Measurements from ENCODE around the gene POLRMT.
"Not testable (repeated sequence)": the region's sequence is repeated elsewhere in the genome, so short reads cannot be mapped to it uniquely, and the experiment has no call there.

POLRMT gene

GRCh38 chr19:624433-625109 lies 8.8 kb downstream of the POLRMT start:
- DNase-seq, result no peak

DNA sequence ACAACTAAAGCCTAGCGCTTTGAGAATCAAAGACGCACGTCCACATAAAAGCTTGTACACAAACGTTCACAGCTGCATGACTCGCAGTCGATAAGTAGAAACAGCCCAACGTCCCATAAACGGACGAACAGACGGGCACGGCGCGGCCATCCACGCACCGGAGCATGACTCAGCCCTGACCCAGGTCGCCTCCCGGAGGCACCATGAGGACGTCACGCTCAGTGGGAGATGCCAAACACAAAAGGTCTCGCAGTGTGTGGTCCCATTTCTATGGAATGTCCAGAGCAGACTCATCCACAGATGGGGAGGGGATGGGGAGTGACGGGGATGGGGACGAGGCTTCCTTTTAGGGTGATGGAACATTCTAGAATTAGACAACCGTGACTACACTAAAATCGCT lies 9.4 kb downstream of the POLRMT start:
- no peak for DNase-seq

- DNase-seq, result no peak
Measured at GRCh38 chr19:623175-623916, 10.0 kb downstream of the POLRMT start.

DNA sequence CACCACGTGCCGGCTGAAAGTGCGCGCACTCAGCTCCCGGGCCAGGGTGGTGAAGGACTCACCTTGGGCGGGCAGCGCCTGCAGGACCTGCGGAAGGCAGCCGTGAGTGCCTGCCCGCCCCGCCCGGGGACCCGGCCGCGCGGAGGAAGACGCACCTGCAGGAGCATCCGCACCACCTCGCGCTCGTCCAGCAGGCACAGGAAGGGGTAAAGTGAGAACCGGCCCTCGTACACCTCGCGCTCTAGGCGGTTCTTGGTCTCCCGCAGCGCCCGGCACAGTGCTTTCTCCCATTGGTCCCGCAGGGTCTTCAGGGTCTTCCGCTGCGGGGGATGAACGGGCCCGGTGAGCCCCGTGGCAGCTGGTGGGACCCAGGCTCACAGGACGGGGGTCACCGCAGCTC lies 10.7 kb downstream of the POLRMT start:
- DNase-seq, result no peak

DNA sequence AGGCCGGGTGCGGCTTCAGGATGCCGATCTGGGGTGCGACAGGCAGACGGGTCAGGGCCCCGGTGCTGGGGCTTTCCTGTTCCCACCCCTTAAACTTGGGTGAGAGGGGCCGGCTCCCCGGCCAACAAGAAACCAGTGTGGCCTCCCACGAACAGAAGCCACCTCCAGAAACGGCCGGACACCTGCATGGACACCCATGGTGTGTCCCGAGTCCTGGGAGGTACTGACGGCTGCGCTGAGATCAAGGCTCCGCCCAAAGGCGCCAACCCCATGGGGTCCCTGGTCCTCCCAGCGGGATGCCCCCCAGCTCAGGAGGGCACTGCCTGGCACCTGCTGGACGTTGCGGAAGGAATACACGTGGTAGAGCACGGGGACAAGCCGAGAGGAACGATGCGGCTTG lies 11.5 kb downstream of the POLRMT start:
- no peak for DNase-seq

DNA sequence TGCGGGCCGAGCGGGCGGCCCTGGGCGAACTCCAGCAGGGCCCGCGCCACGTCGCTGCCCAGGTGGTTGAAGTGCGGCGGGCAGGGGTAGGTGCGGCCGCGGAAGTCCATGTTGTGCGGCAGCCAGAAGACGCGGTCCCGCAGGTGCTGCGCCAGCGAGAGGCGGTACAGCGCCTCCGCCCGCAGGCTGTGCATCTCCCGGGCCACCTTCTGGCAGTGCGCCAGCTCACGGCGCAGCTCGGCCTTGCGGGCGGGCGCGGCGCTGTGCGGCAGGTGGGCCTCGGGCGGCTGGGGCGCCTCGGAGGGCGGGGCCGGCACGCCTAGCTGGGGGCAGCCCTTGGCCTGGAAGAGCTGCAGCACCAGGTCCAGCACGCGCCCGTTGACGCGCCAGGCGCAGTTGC lies 12.1 kb downstream of the POLRMT start:
- not testable (repeated sequence) for DNase-seq

DNA sequence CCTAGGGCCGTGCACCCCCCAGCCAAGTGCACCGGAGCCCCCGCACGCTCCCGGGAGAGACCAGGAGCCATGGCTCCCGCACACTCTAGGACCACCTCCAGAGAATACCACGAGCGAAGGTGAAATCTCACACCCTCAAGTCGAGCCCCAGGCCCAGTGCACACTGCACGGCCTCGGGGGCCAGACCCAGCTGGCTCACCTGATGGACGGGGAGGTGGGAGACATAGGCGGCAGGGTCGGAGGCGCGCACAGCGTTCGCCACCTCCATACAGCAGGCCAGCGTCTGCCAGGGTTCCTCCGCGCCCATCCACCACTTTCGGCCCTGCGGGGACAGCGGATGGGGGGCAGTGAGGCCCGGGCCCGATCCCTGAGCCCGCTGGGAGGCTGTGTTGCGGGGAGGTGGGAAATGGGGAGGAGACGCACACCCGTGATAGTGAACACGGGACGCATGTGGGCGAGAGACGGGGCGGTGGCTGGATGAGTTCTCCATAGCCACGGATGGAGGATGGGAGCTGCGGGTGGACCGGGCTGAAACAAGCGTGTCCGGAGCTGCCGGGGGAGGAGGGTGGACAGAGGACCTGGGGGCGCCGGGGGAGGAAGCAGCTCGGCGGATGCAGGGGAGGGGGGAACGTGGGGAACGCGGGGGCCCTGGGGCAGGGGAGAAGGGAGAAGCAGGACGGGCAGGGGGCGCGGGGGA lies 13.0 kb downstream of the POLRMT start:
- DNase-seq, result no peak

GRCh38 chr19:619286-620002 lies 13.9 kb downstream of the POLRMT start:
- no peak for DNase-seq

- DNase-seq, result no peak
Measured at GRCh38 chr19:618674-619285, 14.6 kb downstream of the POLRMT start.

GRCh38 chr19:618247-618619 lies 15.1 kb downstream of the POLRMT start:
- DNase-seq, result no peak

DNA sequence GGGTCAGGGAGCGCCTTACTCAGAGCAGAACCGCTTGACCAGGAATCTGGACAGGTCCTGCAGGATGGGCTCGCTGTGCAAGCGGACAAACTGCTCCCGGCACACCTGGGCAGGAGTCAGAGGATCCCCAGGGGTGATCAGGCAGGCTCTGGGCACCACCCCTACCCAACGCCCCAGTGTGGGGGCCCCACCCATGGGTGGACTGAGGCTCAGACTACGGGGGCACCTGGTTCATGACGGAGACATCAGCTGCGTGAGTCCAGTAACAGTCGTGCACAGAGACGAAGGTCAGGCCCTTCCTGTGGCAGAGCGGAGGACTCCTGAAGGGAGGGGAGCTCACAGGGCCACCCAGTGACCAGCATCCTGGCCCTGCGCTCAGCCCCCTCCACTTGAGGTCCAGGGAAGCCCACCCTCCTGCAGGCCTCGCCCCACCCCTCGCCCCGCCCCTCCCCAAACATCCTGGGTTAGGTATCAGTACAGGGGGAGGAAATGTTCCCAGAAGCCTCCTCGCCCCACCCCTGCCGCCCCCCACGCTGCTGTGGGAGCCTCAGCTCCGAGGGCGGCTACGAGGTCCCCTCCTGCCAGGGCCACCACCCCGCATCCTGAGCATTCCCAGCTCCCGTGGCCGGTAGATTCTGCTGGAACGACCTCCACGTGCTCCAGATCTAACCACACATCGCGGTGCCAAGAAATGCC lies 15.6 kb downstream of the POLRMT start:
- DNase-seq, result no peak

GRCh38 chr19:616747-617526 lies 16.4 kb downstream of the POLRMT start:
- no peak for DNase-seq

GRCh38 chr19:616062-616700 lies 17.2 kb downstream of the POLRMT start:
- no peak for DNase-seq

DNA sequence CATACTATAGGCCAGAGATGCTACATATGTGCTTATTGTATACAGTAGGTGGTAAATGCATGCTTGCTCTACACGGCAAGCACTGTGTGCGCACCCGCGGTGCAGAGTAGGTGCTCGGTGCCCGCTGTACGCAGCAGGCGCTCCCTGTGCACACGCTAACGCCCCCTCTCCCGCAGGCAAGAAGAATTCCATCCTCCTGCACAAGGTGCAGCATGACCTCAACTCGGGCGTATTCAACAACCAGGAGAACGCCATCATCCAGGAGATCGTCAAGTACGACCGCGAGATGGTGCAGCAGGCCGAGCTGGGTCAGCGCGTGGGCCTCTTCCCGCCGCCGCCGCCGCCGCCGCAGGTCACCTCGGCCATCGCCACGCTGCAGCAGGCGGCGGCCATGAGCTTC lies 17.7 kb downstream of the POLRMT start:
- DNase-seq, result peak; percentile 7

DNA sequence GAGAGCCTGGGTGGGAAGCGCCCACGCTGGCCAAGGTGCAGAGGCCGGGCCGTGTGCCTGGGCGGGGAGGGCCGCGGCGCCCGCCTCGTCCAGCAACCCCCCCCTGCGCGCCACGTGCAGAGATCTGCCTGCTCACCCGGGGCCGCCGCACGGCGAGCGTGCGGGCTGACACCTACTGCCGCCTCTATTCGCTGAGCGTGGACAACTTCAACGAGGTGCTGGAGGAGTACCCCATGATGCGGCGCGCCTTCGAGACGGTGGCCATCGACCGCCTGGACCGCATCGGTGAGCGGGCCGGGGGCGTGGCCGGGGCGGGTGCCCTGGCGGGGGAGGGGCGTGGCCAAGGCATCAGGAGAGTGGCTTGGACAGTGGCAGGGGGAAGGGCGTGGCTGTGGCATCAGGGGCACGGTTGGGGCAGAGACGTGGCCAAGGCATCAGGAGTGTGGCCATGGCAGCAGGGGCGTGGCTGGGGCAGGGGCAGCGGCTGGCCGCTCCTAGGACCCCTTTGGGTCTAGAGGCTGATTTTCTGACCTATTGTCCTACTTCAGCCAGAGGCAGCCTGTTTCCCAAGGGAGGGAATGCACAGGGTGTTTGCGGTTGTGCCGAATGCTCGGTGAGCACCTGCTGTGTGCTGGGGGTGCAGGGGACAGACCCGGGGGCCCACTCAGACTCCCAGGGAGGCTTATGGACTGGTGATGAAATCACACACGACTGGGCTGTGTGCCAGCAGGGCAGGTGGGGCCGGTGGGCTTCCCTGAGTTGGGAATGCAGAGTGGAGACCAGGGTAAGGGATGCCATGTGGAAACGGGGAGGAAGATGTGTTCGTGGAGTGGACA lies 19.4 kb downstream of the POLRMT start:
- no peak for DNase-seq

DNA sequence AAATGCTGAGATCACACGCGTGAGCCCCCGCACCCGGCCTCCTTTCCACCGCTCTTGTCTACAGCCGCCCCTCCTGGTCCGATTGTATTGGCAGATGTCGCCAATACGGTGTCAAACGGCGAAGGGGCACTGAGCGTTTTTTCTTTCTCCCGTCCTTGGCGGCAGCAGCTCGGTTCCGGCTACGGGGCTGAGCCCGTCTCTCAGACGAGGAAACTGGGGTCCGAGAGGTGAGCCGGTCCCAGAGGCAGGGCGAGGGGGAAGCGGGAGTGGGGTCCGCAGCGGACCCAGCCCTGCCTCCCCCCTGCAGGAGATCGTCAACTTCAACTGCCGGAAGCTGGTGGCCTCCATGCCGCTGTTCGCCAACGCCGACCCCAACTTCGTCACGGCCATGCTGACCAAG lies 20.4 kb downstream of the POLRMT start:
- no peak for DNase-seq

GRCh38 chr19:611481-611868 lies 21.9 kb downstream of the POLRMT start:
- peak; percentile 61 for DNase-seq

- peak; percentile 75 for DNase-seq
Measured at GRCh38 chr19:610801-611480, 22.4 kb downstream of the POLRMT start.

GRCh38 chr19:610071-610800 lies 23.1 kb downstream of the POLRMT start:
- DNase-seq, result peak; percentile 60
